B cell (primary cell): ENCODE results near the gene P2RX5.

ENCODE experiments used
- EZH2 ChIP-seq: IDR thresholded peaks from 2 replicates; pipeline ENCODE4 v1.6.1; 2012; ENCODE audit warnings: borderline replicate concordance, low read depth, mild to moderate bottlenecking, moderate library complexity, low read length; ENCODE audit not compliant: insufficient read depth, poor library complexity, severe bottlenecking
- TF ChIP-seq, protein P1 (sequence below): fragments of 200-600 bp; IDR thresholded peaks from one replicate; pipeline ENCODE4 v1.8.0; 2022; ENCODE audit warnings: antibody characterized with exemption, mild to moderate bottlenecking

- TF ChIP-seq, protein P1, sequence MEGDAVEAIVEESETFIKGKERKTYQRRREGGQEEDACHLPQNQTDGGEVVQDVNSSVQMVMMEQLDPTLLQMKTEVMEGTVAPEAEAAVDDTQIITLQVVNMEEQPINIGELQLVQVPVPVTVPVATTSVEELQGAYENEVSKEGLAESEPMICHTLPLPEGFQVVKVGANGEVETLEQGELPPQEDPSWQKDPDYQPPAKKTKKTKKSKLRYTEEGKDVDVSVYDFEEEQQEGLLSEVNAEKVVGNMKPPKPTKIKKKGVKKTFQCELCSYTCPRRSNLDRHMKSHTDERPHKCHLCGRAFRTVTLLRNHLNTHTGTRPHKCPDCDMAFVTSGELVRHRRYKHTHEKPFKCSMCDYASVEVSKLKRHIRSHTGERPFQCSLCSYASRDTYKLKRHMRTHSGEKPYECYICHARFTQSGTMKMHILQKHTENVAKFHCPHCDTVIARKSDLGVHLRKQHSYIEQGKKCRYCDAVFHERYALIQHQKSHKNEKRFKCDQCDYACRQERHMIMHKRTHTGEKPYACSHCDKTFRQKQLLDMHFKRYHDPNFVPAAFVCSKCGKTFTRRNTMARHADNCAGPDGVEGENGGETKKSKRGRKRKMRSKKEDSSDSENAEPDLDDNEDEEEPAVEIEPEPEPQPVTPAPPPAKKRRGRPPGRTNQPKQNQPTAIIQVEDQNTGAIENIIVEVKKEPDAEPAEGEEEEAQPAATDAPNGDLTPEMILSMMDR: no peak
- TF ChIP-seq EZH2: no peak
Measured at GRCh38 chr17:3688852-3689261, 7.1 kb downstream of the P2RX5 start.
